Mesenchymal stem cell (in vitro differentiated cells and primary cell): Measurements from ENCODE around the gene IFIT1.
A peak's percentile ranks its signal among the peaks of the same experiment; 100 is the strongest.

Experiments used
- DNase-seq: peaks from one replicate; pipeline ENCODE4 v3.0.0-alpha.2; 2013
- H2AFZ ChIP-seq: one replicate; pipeline ENCODE4 v1.6.1; 2013; ENCODE audit warnings: low read depth, mild to moderate bottlenecking, control low read depth, inconsistent platforms, low read length, moderate library complexity
- H2AK5ac ChIP-seq: 2 replicates; pipeline ENCODE4 v1.6.1; 2013; ENCODE audit warnings: low read length, moderate library complexity, mild to moderate bottlenecking, inconsistent platforms; ENCODE audit not compliant: severe bottlenecking
- H2BK120ac ChIP-seq: one replicate; pipeline ENCODE4 v1.6.1; 2013; ENCODE audit warnings: low read depth, mild to moderate bottlenecking, inconsistent platforms, low read length, moderate library complexity
- H2BK12ac ChIP-seq, 2 experiments: one replicate each; pipeline ENCODE4 v1.6.1; 2013; ENCODE audit warnings: inconsistent platforms in 2 of 2, low read length in 2 of 2, mild to moderate bottlenecking in 2 of 2, moderate library complexity in 2 of 2, control low read depth in 1 of 2
- H2BK15ac ChIP-seq: one replicate; pipeline ENCODE4 v1.6.1; 2013; ENCODE audit warnings: mild to moderate bottlenecking, low read depth, inconsistent platforms; ENCODE audit not compliant: poor library complexity, severe bottlenecking
- H2BK5ac ChIP-seq: 2 replicates; pipeline ENCODE4 v1.6.1; 2013; ENCODE audit warnings: low read depth, mild to moderate bottlenecking, low read length, control low read depth, inconsistent platforms; ENCODE audit not compliant: poor library complexity, severe bottlenecking
- H3K14ac ChIP-seq, 2 experiments: one replicate each; pipeline ENCODE4 v1.6.1; 2013; ENCODE audit warnings: inconsistent platforms in 2 of 2, low read length in 2 of 2, control low read depth in 1 of 2, mild to moderate bottlenecking in 1 of 2, moderate library complexity in 1 of 2
- H3K18ac ChIP-seq, 2 experiments: one replicate each; pipeline ENCODE4 v1.6.1; 2013; ENCODE audit warnings: inconsistent platforms in 2 of 2, low read length in 2 of 2, control low read depth in 1 of 2, low read depth in 1 of 2, mild to moderate bottlenecking in 1 of 2
- H3K23ac ChIP-seq, 2 experiments: one replicate each; pipeline ENCODE4 v1.6.1; 2013; ENCODE audit warnings: inconsistent platforms in 2 of 2, low read length in 2 of 2, mild to moderate bottlenecking in 2 of 2, moderate library complexity in 2 of 2, control low read depth in 1 of 2
- H3K27ac ChIP-seq: 2 replicates; pipeline ENCODE4 v1.5.1; 2013; ENCODE audit warnings: mild to moderate bottlenecking, moderate library complexity, low read length, control low read depth, inconsistent platforms; ENCODE audit not compliant: poor library complexity, severe bottlenecking
- H3K27me3 ChIP-seq, 2 experiments: 2 replicates each; pipeline versions ENCODE4 v1.6.1 to v1.7.0; 2013; ENCODE audit warnings: low read length in 2 of 2, mild to moderate bottlenecking in 2 of 2, moderate library complexity in 2 of 2, control low read depth in 1 of 2, inconsistent platforms in 1 of 2; ENCODE audit not compliant: control insufficient read depth in 1 of 2, insufficient read depth in 1 of 2
- H3K36me3 ChIP-seq, 2 experiments: 2 replicates each; pipeline versions ENCODE4 v1.6.1 to v1.7.0; 2013; ENCODE audit warnings: low read length in 2 of 2, control low read depth in 1 of 2, inconsistent platforms in 1 of 2, low read depth in 1 of 2, mild to moderate bottlenecking in 1 of 2; ENCODE audit not compliant: insufficient read depth in 2 of 2, control insufficient read depth in 1 of 2
- H3K4ac ChIP-seq, 2 experiments: one replicate each; pipeline ENCODE4 v1.6.1; 2013; ENCODE audit warnings: inconsistent platforms in 2 of 2, low read length in 2 of 2, mild to moderate bottlenecking in 2 of 2, moderate library complexity in 2 of 2, control low read depth in 1 of 2, low read depth in 1 of 2
- H3K4me1 ChIP-seq: 2 replicates; pipeline ENCODE4 v1.6.1; 2013; ENCODE audit warnings: low read depth, low read length, control low read depth; ENCODE audit not compliant: control insufficient read depth, insufficient read depth
- H3K4me2 ChIP-seq: 2 replicates; pipeline ENCODE4 v1.6.1; 2013; ENCODE audit warnings: low read length, mild to moderate bottlenecking, inconsistent platforms; ENCODE audit not compliant: poor library complexity, severe bottlenecking
- H3K4me3 ChIP-seq, 2 experiments: 2 replicates each; pipeline versions ENCODE4 v1.5.1 to v1.7.0; 2013; ENCODE audit warnings: low read length in 2 of 2, mild to moderate bottlenecking in 2 of 2, control low read depth in 1 of 2, low read depth in 1 of 2; ENCODE audit not compliant: insufficient read depth in 1 of 2
- H3K79me1 ChIP-seq: replicated peaks from 2 replicates; pipeline ENCODE4 v1.6.1; 2013; ENCODE audit warnings: mild to moderate bottlenecking, control low read depth, low read length, inconsistent platforms; ENCODE audit not compliant: poor library complexity, severe bottlenecking
- H3K9ac ChIP-seq: 2 replicates; pipeline ENCODE4 v1.7.0; 2013; ENCODE audit warnings: mild to moderate bottlenecking, low read length, moderate library complexity
- H3K9me3 ChIP-seq: 2 replicates; pipeline ENCODE4 v1.7.0; 2013; ENCODE audit warnings: mild to moderate bottlenecking, low read length; ENCODE audit not compliant: control insufficient read depth
- H4K8ac ChIP-seq: one replicate; pipeline ENCODE4 v1.6.1; 2013; ENCODE audit warnings: inconsistent platforms, mild to moderate bottlenecking, low read length, moderate library complexity
- H4K91ac ChIP-seq: one replicate; pipeline ENCODE4 v1.6.1; 2013; ENCODE audit warnings: mild to moderate bottlenecking, low read length, inconsistent platforms
- WGBS: methylation state at CpG from one replicate; pipeline ENCODE4 v1.1.7; 2013; ENCODE audit warnings: mixed read lengths; 5-methylcytosine and 5-hydroxymethylcytosine counted together

Gene IFIT1

GRCh38 chr10:89352802-89353201 is 39.6 kb upstream of the IFIT1 start:
- H3K18ac ChIP-seq = peak overlapping the region; percentile 1 to 69
- no peaks in the 10 kb centered on the region for H3K79me1 ChIP-seq
- H4K91ac ChIP-seq = no peak overlapping the region
- H2AFZ ChIP-seq = no peak overlapping the region
- H2BK120ac ChIP-seq = no peak overlapping the region
- H2BK5ac ChIP-seq = no peak overlapping the region
- peak overlapping the region; percentile 97 for H3K27ac ChIP-seq
- no peak overlapping the region for H3K4ac ChIP-seq
- H2BK15ac ChIP-seq = no peak overlapping the region
- no peak overlapping the region for H2AK5ac ChIP-seq
- no peak overlapping the region for H3K23ac ChIP-seq
- no peak overlapping the region for H4K8ac ChIP-seq
- WGBS = 90% methylated on average over 4 of the region's 4 CpGs
- peak overlapping the region; percentile 89 for H3K9ac ChIP-seq
- H3K36me3 ChIP-seq = no peaks in the 10 kb centered on the region
- peak overlapping the region in 1 of 2 experiments; percentile 49 for H3K4me3 ChIP-seq
- H3K14ac ChIP-seq = no peak overlapping the region
- H2BK12ac ChIP-seq = peak overlapping the region in 1 of 2 experiments; percentile 89
- H3K4me1 ChIP-seq = peaks cover 11% of the 10 kb centered on the region
- peak; percentile 18 for DNase-seq
- no peak overlapping the region for H3K4me2 ChIP-seq
- H3K27me3 ChIP-seq = no peaks in the 10 kb centered on the region
- no peaks in the 10 kb centered on the region for H3K9me3 ChIP-seq

- no peaks in the 10 kb centered on the region for H3K9me3 ChIP-seq
- H3K4me3 ChIP-seq = no peak overlapping the region
- H3K4me2 ChIP-seq = no peak overlapping the region
- H4K91ac ChIP-seq = no peak overlapping the region
- no peak overlapping the region for H2BK5ac ChIP-seq
- H3K79me1 ChIP-seq = no peaks in the 10 kb centered on the region
- H2BK120ac ChIP-seq = no peak overlapping the region
- no peak overlapping the region for H2AFZ ChIP-seq
- H3K18ac ChIP-seq = no peak overlapping the region
- H2BK12ac ChIP-seq = no peak overlapping the region
- peak; percentile 40 for DNase-seq
- no peak overlapping the region for H3K9ac ChIP-seq
- 80% methylated on average over 1 of the region's 2 CpGs for WGBS
- no peak overlapping the region for H3K27ac ChIP-seq
- no peaks in the 10 kb centered on the region for H3K36me3 ChIP-seq
- H2BK15ac ChIP-seq = no peak overlapping the region
- H3K14ac ChIP-seq = no peak overlapping the region
- H2AK5ac ChIP-seq = no peak overlapping the region
- H3K4ac ChIP-seq = no peak overlapping the region
- H3K4me1 ChIP-seq = peaks cover 5% of the 10 kb centered on the region
- no peak overlapping the region for H4K8ac ChIP-seq
- no peak overlapping the region for H3K23ac ChIP-seq
- no peaks in the 10 kb centered on the region for H3K27me3 ChIP-seq
These were observed 37.0 kb upstream of the IFIT1 start for GRCh38 chr10:89355394-89355931.

GRCh38 chr10:89357096-89357495 is 35.3 kb upstream of the IFIT1 start:
- H2BK120ac ChIP-seq = no peak overlapping the region
- no peaks in the 10 kb centered on the region for H3K36me3 ChIP-seq
- H3K27ac ChIP-seq = no peak overlapping the region
- no peak overlapping the region for H2AFZ ChIP-seq
- WGBS = 53% methylated on average over 1 of the region's 1 CpG
- no peak overlapping the region for H4K8ac ChIP-seq
- H4K91ac ChIP-seq = no peak overlapping the region
- H3K79me1 ChIP-seq = no peaks in the 10 kb centered on the region
- H2BK5ac ChIP-seq = no peak overlapping the region
- DNase-seq = no peak
- no peaks in the 10 kb centered on the region for H3K9me3 ChIP-seq
- no peak overlapping the region for H3K4me2 ChIP-seq
- no peak overlapping the region for H2BK12ac ChIP-seq
- no peaks in the 10 kb centered on the region for H3K27me3 ChIP-seq
- no peak overlapping the region for H3K14ac ChIP-seq
- H2BK15ac ChIP-seq = no peak overlapping the region
- no peak overlapping the region for H3K4ac ChIP-seq
- no peak overlapping the region for H3K4me3 ChIP-seq
- H3K23ac ChIP-seq = no peak overlapping the region
- peaks cover 4% of the 10 kb centered on the region for H3K4me1 ChIP-seq
- H3K9ac ChIP-seq = no peak overlapping the region
- no peak overlapping the region for H3K18ac ChIP-seq
- H2AK5ac ChIP-seq = no peak overlapping the region

GRCh38 chr10:89357975-89358374 is 34.4 kb upstream of the IFIT1 start:
- H2BK5ac ChIP-seq = no peak overlapping the region
- no peak for DNase-seq
- no peak overlapping the region for H2AFZ ChIP-seq
- no peaks in the 10 kb centered on the region for H3K79me1 ChIP-seq
- no peak overlapping the region for H3K4me2 ChIP-seq
- H3K23ac ChIP-seq = no peak overlapping the region
- WGBS = 100% methylated on average over 1 of the region's 2 CpGs
- H3K9me3 ChIP-seq = no peaks in the 10 kb centered on the region
- no peak overlapping the region for H3K14ac ChIP-seq
- no peak overlapping the region for H3K27ac ChIP-seq
- no peak overlapping the region for H4K8ac ChIP-seq
- no peak overlapping the region for H2AK5ac ChIP-seq
- H2BK12ac ChIP-seq = no peak overlapping the region
- H3K27me3 ChIP-seq = no peaks in the 10 kb centered on the region
- no peak overlapping the region for H3K4me3 ChIP-seq
- H3K4me1 ChIP-seq = peaks cover 3% of the 10 kb centered on the region
- H3K4ac ChIP-seq = no peak overlapping the region
- no peak overlapping the region for H3K9ac ChIP-seq
- H4K91ac ChIP-seq = no peak overlapping the region
- H2BK120ac ChIP-seq = no peak overlapping the region
- no peak overlapping the region for H3K18ac ChIP-seq
- H2BK15ac ChIP-seq = no peak overlapping the region
- H3K36me3 ChIP-seq = no peaks in the 10 kb centered on the region
